Measurements from ENCODE around the gene WBP4. TPM values are rescaled to one million over a fixed set of nuclear protein-coding genes. Genes with fewer than 3 reads are reported as not detected.
"Not testable (repeated sequence)": the region's sequence is repeated elsewhere in the genome, so short reads cannot be mapped to it uniquely, and the experiment has no call there.

Gene WBP4
- total RNA-seq, 4 donors from 2014 or later = 15.3 to 23.2 (median 18.5) TPM

DNA sequence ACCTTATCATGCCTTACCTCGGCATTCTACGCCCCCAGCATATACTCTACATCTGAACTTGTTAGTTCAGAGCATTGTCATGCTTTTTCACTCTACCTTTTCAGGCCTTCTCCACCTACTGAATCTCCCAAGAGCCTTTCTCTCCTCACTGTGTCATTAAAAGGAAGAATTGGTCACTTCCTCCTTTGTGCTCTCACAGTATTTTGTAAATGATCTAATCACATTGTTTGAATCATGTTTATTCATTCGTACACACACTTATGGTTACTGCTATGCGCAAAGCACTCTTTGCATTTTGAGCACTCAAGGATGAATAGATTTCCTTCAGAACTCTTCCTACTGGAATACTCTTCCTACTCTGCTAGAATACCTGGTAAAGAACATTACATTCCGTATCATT lies 26.4 kb upstream of the WBP4 start:
- Histone ChIP-seq H3K36me3 (no peaks in the 10 kb centered on the region), H3K27me3 (no peaks in the 10 kb centered on the region), H3K4me1 (peaks cover 8 to 21% (median 19%) of the 10 kb centered on the region in 4 donors), H3K4me3 (no peak overlapping the region), H3K9me3 (no peaks in the 10 kb centered on the region), H3K27ac (replicated peaks in 1 of 4) (no peak overlapping the region)
- TF ChIP-seq POLR2AphosphoS5 (IDR thresholded peaks at IDR 0.05) (no peak), EP300 (IDR thresholded peaks at IDR 0.05) (no peak), POLR2A (IDR thresholded peaks at IDR 0.05; ENCODE audit: low read depth) (no peak)
- TF ChIP-seq, protein P1, sequence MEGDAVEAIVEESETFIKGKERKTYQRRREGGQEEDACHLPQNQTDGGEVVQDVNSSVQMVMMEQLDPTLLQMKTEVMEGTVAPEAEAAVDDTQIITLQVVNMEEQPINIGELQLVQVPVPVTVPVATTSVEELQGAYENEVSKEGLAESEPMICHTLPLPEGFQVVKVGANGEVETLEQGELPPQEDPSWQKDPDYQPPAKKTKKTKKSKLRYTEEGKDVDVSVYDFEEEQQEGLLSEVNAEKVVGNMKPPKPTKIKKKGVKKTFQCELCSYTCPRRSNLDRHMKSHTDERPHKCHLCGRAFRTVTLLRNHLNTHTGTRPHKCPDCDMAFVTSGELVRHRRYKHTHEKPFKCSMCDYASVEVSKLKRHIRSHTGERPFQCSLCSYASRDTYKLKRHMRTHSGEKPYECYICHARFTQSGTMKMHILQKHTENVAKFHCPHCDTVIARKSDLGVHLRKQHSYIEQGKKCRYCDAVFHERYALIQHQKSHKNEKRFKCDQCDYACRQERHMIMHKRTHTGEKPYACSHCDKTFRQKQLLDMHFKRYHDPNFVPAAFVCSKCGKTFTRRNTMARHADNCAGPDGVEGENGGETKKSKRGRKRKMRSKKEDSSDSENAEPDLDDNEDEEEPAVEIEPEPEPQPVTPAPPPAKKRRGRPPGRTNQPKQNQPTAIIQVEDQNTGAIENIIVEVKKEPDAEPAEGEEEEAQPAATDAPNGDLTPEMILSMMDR (IDR thresholded peaks at IDR 0.05) = no peak
- no peak for DNase-seq (ENCODE audit: extremely low spot score)
- WGBS = 86% methylated on average over 5 of the region's 5 CpGs
- intact Hi-C loops (cut with DNase I) = no loop called here

DNA sequence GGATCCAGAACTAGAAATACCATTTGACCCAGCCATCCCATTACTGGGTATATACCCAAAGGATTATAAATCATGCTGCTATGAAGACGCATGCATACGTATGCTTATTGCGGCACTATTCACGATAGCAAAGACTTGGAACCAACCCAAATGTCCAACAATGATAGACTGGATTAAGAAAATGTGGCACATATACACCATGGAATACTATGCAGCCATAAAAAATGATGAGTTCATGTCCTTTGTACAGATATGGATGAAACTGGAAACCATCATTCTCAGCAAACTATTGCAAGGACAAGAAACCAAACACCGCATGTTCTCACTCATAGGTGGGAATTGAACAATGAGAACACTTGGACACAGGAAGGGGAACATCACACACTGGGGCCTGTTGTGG lies 24.8 kb upstream of the WBP4 start:
- H3K9me3 ChIP-seq; H3K4me3 ChIP-seq; H3K36me3 ChIP-seq; H3K27me3 ChIP-seq; DNase-seq (ENCODE audit: extremely low spot score); intact Hi-C loops (cut with DNase I); H3K27ac ChIP-seq (replicated peaks in 1 of 4): not testable (repeated sequence)
- peaks cover 19 to 30% (median 26%) of the 10 kb centered on the region in 4 donors for H3K4me1 ChIP-seq
- 98% methylated on average over 5 of the region's 5 CpGs for WGBS

DNA sequence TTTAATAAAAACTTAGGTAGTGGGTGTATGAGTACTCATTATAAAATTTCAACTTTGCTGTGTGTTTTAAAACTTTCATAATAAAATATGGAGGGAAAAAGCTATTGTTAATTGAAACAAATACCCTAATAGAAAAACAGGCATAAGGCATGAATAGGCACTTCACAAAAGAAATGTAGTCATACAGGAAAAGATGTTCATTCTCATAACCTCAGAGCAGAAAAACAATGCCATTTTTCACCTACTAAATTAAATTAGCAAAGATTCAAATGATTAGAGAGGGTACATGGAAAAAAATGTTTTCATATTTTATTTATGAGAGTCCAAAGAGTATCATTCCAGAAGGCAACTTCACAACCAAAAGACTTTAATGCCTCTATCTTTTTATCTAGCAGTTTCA lies 21.6 kb upstream of the WBP4 start:
- Histone ChIP-seq H3K9me3 (no peaks in the 10 kb centered on the region), H3K27me3 (no peaks in the 10 kb centered on the region), H3K4me3 (no peak overlapping the region), H3K4me1 (peaks cover 14 to 25% (median 20%) of the 10 kb centered on the region in 4 donors), H3K36me3 (no peaks in the 10 kb centered on the region), H3K27ac (replicated peaks in 1 of 4) (no peak overlapping the region)
- intact Hi-C loops (cut with DNase I) = no loop called here
- no peak for DNase-seq (ENCODE audit: extremely low spot score)
- TF ChIP-seq EP300 (IDR thresholded peaks at IDR 0.05) (no peak), POLR2AphosphoS5 (IDR thresholded peaks at IDR 0.05) (no peak), POLR2A (IDR thresholded peaks at IDR 0.05; ENCODE audit: low read depth) (no peak)
- TF ChIP-seq, protein P1 (IDR thresholded peaks at IDR 0.05) = no peak

DNA sequence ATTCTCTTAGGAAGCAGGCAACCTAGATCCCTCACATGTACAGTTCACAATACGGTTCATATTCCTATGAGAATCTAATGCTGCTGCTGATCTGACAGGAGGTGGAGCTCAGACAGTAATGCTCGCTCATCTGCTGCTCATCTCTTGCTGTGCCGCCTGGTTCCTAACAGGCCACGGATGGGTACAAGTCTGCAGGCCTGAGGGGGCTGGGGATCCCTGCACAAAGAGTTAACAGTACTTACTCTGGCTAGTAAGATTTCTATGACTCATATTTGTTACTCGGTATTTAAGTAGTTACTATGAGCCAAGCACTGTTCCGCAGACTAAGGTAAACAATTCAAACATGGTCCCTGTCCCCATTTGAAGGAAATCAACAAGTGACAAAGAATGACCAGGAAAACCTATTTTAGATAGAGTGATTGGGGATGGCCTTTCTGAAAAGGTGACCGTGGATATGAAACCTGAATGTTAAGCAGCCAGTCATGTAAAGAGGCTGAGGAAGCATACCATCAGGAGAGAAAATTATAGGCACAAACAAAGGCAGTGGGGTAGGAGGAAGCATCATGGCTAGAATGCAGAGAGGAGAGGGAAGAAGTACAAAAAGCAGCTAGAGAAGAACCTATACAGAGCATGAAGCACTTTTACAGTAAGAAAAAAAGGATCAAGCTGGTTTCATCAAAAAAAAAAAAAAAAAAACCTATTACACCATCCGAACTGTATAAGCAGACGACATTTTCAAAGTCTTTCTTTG lies 20.6 kb upstream of the WBP4 start:
- intact Hi-C loops (cut with DNase I) = no loop called here
- no peaks in the 10 kb centered on the region for H3K9me3 ChIP-seq
- TF ChIP-seq, protein P1 (IDR thresholded peaks at IDR 0.05) = no peak
- TF ChIP-seq EP300 (IDR thresholded peaks at IDR 0.05) (no peak), POLR2AphosphoS5 (IDR thresholded peaks at IDR 0.05) (no peak), POLR2A (IDR thresholded peaks at IDR 0.05; ENCODE audit: low read depth) (no peak)
- peaks cover 7 to 25% (median 13%) of the 10 kb centered on the region in 4 donors for H3K4me1 ChIP-seq
- no peaks in the 10 kb centered on the region for H3K27me3 ChIP-seq
- H3K27ac ChIP-seq (replicated peaks in 1 of 4) = no peak overlapping the region
- DNase-seq (ENCODE audit: extremely low spot score) = no peak
- WGBS = 72% methylated on average over 8 of the region's 9 CpGs
- no peaks in the 10 kb centered on the region for H3K36me3 ChIP-seq
- no peak overlapping the region for H3K4me3 ChIP-seq

DNA sequence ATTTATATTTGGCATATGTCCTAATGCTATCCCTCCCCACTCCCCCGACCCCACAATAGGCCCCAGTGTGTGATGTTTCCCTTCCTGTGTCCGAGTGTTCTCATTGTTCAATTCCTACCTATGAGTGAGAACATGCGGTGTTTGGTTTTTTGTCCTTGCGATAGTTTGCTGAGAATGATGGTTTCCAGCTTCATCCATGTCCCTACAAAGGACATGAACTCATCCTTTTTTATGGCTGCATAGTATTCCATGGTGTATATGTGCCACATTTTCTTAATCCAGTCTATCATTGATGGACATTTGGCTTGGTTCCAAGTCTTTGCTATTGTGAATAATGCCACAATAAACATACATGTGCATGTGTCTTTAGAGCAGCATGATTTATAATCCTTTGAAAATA lies 18.9 kb upstream of the WBP4 start:
- H3K4me1 ChIP-seq = peaks cover 7 to 25% (median 13%) of the 10 kb centered on the region in 4 donors
- H3K9me3 ChIP-seq; H3K4me3 ChIP-seq; H3K27ac ChIP-seq (replicated peaks in 1 of 4); H3K27me3 ChIP-seq; H3K36me3 ChIP-seq; DNase-seq (ENCODE audit: extremely low spot score); intact Hi-C loops (cut with DNase I): not testable (repeated sequence)
- WGBS = 93% methylated on average over 4 of the region's 4 CpGs

DNA sequence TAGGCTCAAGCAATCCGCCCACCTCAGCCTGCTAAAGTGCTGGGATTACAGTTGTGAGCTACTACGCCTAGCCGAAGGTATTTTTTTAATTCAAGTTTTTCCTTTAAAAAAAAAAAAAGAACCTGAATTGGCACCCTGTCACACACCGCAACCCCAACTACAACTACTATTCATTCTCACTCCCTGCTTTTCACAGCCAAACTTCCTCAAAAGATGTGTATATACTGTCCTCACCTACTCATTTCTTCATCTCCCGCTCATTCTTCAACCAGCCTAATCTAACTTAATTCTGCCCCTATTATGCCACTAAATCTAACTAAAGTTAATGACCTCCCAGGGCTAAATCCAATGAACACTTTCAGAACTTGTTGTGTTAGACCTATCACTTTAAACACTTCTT lies 12.7 kb upstream of the WBP4 start:
- 97% methylated on average over 5 of the region's 5 CpGs for WGBS

More for the DNA sequence above, 12.7 kb upstream of the WBP4 start:
- Histone ChIP-seq H3K4me1 (peaks cover 30 to 42% (median 35%) of the 10 kb centered on the region in 4 donors), H3K27me3 (no peaks in the 10 kb centered on the region), H3K36me3 (peaks cover 0 to 6% (median 5%) of the 10 kb centered on the region in 4 donors), H3K27ac (replicated peaks in 1 of 4) (no peak overlapping the region), H3K9me3 (no peaks in the 10 kb centered on the region), H3K4me3 (no peak overlapping the region)
- TF ChIP-seq EP300 (IDR thresholded peaks at IDR 0.05) (no peak), POLR2A (IDR thresholded peaks at IDR 0.05; ENCODE audit: low read depth) (no peak), POLR2AphosphoS5 (IDR thresholded peaks at IDR 0.05) (no peak)
- TF ChIP-seq, protein P1 (IDR thresholded peaks at IDR 0.05) = no peak
- no peak for DNase-seq (ENCODE audit: extremely low spot score)
- intact Hi-C loops (cut with DNase I) = no loop called here

All from esophagus muscularis mucosa (tissue), 4 donors.